HG03159 (cell line): ENCODE results near the gene JMJD6.
A peak's percentile ranks its signal among the peaks of the same experiment; 100 is the strongest.
"Not testable (repeated sequence)": the region's sequence is repeated elsewhere in the genome, so short reads cannot be mapped to it uniquely, and the experiment has no call there.

Experiments
- ATAC-seq: cut with Tn5 transposase; IDR thresholded peaks from one replicate; pipeline ENCODE4 v1.9.1; 2021; ENCODE audit warnings: mild to moderate bottlenecking, moderate library complexity; ENCODE audit not compliant: unreplicated experiment

Gene JMJD6

DNA sequence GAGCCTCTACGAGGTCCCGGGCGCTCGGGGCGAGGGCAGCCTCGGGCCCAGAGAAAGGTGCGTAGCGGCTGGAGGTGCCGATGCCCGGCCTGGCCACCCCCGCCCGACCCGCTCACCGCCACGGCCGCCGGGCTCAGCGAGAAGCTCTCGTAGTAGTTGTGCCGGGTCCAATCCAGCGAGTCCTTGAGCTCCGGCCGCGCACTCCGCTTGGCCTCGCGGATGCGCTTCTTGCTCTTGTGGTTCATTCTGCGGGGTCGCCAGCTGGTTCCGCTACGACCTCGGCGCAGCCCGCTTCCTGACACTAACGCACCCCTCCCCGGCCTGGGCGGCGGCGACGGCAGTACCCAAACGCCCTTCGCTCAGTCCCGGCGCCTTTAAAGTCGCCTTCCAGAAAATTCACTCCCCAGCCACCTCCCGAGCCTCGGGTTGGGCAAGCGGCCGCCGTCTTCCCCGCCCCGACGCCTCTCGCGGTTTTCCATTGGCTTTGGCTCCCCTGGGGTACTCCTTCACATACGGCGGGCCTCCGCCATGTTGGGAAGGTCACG, at the start of gene JMJD6:
TSS of gene JMJD6 (minus strand) at position 376 of the 545 bp plus-strand sequence. CDS start at position 245, 131 bp downstream.
- ATAC-seq, result peak; percentile 71

DNA sequence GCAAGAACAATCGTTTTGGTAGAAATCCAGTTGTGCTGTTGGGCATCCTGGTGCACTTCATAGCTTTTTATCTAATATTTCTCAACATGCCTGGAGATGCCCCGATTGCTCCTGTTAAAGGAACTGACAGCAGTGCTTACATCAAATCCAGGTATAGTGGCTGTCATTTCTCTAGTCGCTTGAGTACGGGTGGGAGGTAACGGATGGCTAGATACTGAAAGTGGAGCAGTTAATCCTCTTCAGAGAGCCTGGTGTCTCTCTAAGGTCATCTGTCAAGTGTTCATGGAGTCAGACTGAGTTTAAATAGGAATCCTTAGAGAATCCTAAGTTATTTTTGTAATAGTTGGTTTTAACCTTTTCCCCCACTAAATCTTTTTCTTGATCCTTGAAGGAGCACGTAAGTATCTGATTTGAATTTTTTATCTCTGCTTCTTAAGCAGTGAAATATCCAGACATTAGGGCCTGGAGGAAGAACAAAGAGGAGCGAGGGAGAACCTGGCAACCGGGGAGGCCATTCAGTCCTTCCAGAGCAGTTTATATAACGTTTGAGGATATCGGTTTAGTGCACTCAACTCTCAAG, 48.7 kb upstream of the JMJD6 start:
- ATAC-seq, result no peak

DNA sequence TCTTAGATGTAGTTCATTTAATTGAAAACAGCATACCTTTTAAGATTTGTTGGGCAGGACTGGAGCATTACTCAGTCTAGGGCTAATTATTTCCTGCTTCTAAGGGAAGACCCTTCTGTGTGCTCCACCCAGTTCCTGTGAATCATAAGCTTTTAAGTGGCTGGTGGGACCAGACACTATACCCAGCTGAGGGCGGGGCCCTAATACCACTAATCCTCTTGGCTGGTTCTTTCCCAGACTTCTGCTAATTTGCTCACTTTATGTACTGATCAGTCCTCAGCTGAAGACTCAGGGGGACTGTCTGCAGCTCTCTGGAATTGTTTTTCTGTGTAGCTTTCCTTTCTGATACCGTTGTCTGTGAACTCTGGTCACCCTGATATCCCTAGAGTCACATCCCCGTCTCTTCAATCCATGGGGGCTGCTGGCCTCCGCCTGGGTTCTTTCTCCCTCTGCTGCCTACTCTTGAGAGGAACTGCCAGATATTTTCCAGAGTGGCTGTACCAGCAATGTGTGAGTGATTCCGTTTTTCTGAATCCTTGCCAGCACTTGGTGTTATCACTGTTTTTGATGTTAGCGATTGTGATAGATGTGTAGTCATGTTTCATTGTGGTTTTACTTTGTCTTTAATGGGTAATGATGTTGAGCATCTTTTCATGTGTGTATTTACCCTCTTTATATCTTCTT, 46.6 kb upstream of the JMJD6 start:
- no peak for ATAC-seq

DNA sequence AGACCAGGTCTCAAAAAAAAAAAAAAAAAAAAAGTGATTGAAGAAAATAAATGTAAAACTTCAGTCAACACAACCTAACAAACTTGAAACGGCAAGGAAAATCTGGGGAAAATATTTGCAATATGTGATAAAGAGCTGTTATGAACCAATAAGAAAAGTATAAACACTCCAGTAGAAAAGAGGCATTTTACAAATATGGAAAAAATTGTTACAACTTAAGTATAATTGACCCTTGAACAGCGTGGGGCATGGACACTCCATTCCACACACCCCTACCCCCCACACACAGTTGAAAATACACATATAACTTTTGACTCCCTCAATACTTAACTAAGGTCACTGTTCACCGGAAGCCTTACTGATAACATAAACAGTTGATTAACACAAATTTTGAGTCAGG, 32.2 kb upstream of the JMJD6 start:
- no peak for ATAC-seq

DNA sequence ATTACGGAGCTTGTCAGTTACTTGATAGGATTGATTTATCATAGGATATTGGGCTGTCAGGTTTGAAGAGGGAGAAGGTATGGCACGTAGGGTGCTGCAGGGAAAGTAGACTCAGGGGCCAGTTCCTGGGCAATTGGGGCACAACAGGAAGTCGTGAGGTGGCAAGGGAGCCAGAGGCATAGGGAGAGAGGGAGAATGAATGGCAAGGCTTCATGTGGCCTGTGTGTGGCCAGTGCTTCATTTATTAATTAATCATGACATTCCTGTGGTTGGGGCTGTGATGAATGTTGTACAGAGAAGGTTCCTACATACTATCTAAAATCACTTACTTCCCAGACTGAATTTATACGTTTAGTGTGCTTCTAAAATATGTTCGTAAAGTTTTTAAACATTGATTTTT, 30.9 kb upstream of the JMJD6 start:
- ATAC-seq, result no peak

DNA sequence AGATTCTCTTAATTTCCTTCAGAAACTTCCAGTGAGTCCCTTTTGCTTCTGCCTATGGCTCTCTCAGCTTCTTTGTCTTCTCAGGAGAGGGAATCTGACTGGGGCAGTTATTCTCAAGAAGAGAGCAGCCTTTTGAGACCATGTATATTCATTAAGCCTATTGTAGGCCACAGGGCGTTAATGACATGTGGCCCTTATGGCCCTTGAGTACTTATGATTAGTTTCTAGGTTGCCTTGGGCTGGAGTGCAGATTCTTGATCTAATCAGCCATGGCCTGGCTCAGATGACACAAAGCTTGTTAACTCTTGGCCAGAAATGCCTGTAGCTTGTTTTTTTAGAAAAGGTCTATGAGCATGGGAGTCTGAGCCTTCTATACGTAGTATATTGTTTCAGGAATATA, 28.9 kb upstream of the JMJD6 start:
- ATAC-seq, result no peak

DNA sequence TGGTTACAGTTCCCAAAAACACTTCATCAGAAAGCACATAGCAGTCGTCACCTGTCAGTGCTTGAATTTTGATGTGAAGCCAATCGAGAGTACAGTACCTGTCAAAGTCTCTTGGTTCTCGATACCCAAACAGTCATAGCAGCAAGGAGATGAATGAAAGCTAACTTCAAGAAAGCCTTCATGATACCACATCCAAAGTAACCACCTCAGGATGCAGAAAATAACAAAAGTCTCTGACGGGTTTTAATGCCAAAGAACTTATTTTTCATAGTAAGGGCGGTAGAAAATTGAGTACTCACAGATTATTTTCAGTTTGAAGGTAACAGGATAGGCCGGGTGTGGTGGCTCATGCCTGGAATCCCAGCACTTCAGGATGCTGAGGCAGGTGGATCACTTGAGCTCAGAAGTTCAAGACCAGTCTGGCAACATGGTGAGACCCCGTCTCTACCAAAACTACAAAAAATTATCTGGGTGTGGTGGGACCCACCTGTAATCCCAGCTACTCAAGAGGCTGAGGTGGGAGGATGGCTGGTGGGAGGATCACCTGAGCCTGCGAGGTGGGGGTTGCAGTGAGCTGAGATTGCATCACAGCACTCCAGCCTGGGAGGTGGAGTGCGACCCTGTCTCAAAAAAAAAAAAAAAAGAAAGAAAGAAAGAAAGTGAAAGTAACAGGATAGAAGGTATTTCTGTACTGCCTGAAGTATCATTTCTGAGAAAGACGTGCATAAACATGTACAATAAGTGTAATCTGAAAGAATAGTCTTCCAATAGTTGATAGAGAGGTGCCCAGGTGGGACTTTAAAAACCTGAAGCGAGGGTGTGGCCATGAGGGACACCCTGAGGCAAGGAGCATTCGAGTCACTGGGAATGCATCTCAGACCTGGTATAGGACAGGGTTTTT, 26.9 kb upstream of the JMJD6 start:
- ATAC-seq, result no peak

DNA sequence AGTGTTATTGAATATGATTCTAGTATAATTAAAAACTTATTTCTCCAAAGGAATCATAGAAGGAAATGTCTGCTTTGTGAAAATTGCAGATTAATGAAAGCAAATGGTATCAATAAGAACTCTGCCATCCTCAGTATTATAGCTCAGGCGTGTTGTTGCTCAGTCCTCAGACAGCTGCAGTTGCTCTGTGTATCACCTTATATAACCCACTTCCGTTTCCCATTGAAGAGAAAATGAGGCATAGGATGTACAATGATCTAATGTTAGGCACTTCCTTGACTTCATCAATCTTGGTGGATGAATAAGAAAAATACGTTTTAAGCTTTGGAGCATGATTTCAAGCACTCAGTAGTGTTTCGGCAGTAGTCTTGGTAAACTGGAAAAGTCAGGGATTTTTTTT, 25.6 kb upstream of the JMJD6 start:
- ATAC-seq, result no peak

DNA sequence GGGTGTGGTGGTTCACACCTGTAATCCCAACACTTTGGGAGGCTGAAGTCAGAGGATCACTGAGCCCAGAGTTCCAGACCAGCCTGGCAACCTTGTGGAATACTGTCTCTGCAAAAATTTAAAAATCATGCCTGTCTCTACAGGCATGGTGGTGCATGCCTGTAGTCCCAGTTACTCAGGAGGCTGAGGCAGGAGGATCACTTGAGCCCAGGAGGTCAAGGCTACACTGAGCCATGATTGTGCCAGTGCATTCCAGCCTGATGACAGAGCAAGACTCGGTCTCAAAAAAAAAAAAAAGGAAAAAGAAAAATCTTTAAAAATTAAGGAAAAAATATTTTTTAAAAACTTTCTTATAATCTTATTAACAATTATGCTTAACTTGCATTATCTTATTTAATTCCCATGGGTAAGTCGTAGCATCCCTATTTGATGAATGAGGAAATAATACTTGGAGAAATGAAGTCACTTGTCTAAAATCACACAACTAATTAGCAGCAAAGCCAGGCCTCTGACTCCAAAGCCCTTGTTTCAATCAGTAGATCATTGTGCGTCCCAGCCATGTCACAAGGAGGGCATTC, 25.1 kb upstream of the JMJD6 start:
- ATAC-seq, result no peak

DNA sequence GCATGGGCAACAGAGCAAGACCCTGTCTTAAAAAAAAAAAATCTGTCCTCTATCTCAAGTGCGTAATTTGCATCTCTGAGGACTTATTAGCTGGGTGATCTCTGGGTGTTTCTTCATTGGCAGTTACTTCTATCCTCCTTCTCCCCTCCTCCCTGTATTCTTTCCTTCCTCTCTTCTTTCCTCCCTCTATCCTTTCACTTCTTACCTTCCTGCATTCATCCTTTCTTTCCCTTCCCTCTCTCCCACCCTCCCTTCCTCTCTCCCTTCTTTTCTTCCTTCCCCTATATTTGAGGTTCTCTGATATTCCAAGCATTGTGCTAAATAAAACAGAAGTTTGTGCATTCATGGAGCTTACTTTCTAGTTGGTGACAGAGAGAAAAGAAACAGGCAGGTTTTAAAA, 22.3 kb upstream of the JMJD6 start:
- no peak for ATAC-seq

DNA sequence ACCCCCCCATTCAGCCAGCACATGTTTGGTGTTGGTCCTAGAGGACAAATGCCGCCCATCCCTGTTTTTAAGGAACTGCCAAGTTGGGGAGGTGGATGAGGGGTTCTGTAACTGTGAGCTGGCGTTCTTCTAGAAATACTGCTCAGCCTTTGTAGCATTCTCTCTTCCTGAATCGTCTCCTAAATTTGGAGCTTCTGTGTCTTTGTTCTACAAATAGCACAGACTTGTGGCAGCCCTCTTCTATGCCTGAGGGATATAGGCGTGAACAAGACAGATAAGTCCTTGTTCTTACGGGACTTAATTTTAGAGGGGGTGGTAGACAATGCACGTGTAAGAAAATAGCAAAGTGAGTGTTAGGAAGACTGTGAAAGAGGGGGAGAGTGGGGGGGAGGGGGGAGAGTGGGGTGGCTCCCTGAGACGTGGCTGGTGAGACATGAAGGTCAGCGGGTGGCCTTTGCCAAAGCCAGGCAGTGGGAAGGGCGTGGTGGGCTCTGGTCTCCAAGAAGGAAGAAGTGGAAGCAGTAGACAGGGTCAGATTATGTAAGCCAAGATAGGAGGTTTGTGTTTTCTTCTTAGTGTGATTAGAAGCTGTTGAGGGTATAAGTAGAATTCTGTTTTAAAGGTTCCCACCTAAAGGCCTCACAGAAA, 21.4 kb upstream of the JMJD6 start:
- ATAC-seq, result no peak

DNA sequence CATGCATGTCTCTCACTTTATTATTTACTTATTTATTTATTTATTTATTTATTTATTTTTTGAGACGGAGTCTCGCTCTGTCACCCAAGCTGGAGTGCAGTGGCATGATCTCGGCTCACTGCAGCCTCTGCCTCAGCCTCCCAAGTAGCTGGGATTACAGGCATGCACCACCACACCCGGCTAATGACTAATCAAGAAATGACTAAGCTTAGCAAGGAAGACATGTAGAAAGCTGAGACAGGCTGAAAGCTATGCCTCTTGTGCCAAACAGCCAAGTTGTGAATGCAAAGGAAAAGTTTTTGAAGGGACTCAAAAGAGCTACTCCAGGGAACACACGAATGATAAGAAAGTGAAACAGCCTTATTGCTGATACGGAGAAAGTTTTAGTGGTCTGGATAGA, 19.4 kb upstream of the JMJD6 start:
- ATAC-seq, result not testable (repeated sequence)

DNA sequence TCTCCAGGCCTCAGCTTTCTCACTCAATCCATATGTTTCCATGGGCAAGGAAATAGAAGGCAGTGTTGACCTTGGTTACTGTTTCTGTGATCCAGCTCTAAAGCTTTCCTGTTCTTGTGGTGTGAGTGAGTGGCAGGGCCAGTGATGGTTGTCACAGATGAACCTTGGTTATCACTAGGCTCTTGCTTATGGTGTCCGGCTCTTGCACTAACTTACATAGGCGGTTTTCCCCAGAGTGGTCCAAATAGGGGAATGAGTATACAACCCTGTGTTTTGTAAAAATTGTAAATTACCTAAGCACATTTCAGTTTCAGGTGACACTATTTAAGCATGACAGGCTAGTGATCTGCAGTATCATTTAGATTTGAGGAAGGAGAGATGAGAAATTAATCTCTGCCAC, 18.3 kb upstream of the JMJD6 start:
- ATAC-seq, result no peak

DNA sequence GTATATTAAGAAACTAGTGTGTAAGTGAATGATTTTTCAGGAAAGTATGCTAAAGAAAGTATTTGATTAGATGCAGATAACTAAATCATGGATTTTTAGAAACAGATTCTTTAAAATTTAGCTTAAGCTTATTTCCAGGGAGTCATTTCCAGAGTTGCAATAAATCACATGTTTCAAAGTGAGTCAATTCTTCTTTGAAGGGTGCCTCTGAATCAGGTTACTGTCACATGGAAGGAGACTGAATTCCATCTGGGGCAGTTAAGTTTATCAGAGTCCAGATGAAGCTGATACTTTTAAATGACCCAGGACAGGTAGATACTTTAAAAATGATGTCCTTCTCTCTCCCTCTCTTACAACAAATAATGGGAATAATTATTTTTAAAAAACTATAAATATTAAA, 16.6 kb upstream of the JMJD6 start:
- ATAC-seq, result no peak

DNA sequence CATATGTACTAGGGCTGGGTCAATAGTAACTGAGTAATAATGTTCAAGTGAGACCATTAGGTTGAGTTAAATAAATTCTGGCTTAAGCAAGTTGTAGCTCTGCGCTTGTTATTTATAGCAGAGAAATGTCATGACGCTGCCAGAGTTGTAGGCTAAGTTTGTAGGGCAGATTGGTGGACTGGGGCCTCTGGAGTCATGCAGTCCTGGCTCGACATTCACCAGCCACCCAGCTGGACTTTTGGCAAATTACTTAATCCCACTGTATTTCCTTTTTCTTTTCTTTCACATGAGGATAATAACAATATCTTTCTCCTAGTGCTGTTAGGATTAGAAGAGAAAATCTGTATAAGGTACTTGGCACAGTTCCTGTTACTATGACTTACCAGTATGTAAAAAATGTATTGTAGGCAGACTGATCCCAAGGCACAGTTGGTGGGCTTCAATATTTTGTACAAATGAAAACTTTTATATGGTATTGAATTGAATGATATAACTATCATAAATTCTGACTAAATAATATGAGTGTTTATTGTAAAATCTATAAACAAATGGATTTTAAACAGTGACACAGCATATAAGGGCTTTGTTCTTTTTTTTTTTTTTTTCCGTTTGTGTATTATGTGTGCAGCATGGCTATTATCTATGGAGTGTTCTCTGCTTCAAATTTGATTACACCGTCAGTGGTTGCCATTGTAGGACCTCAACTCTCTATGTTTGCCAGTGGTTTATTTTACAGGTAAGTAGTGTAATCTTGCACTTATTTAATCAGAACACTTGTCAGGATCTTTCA, 14.1 kb upstream of the JMJD6 start:
- ATAC-seq, result no peak

DNA sequence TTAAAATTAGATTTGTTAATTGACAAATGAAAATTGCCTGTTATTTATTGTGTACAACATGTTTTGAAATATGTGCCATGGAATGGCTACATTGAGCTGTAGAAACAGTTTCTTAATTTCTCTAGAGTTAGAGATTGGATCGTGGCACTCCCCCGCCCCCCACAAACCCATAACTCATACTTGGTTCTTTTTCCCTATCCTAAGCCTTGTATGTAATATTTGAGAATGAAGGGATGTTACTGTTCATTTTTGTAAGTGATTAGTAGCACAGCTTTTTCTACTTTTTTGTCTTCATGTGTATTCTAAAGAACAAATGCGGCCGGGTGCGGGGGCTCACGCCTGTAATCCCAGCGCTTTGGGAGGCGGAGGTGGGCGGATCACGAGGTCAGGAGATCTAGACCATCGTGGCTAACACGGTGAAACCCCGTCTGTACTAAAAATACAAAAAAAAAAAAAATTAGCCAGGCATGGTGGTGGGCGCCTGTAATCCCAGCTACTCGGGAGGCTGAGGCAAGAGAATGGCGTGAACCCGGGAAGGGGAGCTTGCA, 13.2 kb upstream of the JMJD6 start:
- ATAC-seq, result not testable (repeated sequence)

DNA sequence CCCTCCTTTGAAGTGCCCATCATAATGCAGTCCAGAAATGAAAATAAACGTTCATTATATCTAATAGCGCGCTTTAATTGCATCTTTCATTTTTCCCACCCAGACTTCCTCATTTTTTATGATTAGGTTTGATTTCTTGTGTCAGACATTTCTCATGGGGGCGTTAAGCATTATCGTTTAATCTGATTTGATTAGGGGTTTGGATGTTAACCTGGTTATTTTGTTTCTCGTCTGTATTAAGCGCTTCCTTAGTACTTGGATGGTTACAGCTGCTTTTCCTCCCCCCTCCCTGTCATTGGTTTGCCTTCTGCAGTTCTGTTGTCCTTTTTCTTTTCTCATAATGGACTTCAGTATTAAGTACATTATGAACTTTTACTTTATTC, 12.1 kb upstream of the JMJD6 start:
- ATAC-seq, result no peak

DNA sequence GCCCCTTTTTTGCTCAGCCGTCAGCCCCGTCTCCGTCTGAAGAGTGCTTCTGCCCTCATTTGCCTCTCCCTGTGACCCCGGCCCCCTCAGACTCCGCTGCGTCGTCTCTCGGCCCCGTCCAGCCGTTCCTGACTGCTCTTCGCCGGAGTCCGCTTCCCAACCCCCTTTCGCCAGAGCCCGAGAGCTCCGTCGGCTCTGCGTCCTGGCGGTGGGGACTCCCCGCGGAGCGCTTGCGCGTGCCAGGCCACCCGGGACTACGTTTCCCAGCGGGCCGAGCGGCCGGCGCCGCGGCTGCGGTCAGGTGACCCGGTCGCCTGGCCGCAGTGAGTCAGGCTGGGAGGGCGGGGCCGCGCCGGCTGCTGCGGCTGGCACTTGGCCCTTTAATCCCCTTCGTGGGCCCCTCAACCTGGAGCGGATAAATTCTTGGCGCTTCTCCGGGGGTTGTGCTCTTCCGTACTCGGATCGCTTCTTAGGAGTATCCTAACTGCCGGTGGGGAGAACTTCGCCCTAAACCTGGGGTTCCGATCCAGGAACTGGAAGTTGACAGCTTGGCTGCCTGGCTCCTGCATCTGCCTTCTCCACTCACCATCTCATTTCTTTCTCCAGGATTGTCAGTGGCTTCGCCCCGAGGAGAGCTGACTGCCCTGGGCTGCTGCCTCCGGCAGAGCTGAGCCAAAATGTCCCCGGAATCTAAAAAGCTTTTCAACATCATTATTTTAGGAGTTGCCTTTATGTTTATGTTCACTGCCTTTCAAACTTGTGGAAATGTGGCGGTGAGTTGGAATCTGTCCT, 11.5 kb upstream of the JMJD6 start, which contains the start of gene MFSD11:
TSS of gene MFSD11 (plus strand) at position 444 of the 792 bp plus-strand sequence. CDS start at position 678, 234 bp downstream.
- ATAC-seq, result peak; percentile 61
